HG02885 (cell line): Measurements from ENCODE around the gene RIOK3.
"Not testable (repeated sequence)": the region's sequence is repeated elsewhere in the genome, so short reads cannot be mapped to it uniquely, and the experiment has no call there.

ENCODE experiments used
- ATAC-seq: cut with Tn5 transposase; IDR thresholded peaks from one replicate; pipeline ENCODE4 v1.9.1; 2021; ENCODE audit warnings: mild to moderate bottlenecking; ENCODE audit not compliant: unreplicated experiment, poor library complexity

The RIOK3 gene

GRCh38 chr18:23493654-23494053, 40.6 kb downstream of the RIOK3 start:
- no peak for ATAC-seq

GRCh38 chr18:23494992-23495391, 41.9 kb downstream of the RIOK3 start:
- no peak for ATAC-seq

GRCh38 chr18:23495723-23496440, 42.8 kb downstream of the RIOK3 start:
- no peak for ATAC-seq

- ATAC-seq: no peak
These were observed 45.0 kb downstream of the RIOK3 start for GRCh38 chr18:23498117-23498516.

- ATAC-seq: peak; percentile 41
These were observed 45.8 kb downstream of the RIOK3 start for GRCh38 chr18:23498877-23499276.

GRCh38 chr18:23499291-23499781, 46.2 kb downstream of the RIOK3 start:
- ATAC-seq: no peak

GRCh38 chr18:23501626-23502025, 48.5 kb downstream of the RIOK3 start:
- no peak for ATAC-seq

- no peak for ATAC-seq
These were observed 49.5 kb downstream of the RIOK3 start for GRCh38 chr18:23502516-23503037.

GRCh38 chr18:23503038-23503962, 50.2 kb downstream of the RIOK3 start, which contains the start of gene RMC1:
TSS of gene RMC1 (plus strand) at chr18:23503511. CDS start at chr18:23503619, 108 bp downstream.
- peak; percentile 85 for ATAC-seq

GRCh38 chr18:23503963-23504344, 50.9 kb downstream of the RIOK3 start:
- ATAC-seq: no peak

GRCh38 chr18:23504720-23505119, 51.6 kb downstream of the RIOK3 start:
- peak; percentile 36 for ATAC-seq

- no peak for ATAC-seq
These were observed 53.3 kb downstream of the RIOK3 start for GRCh38 chr18:23506393-23506792.

GRCh38 chr18:23510923-23511322, 57.8 kb downstream of the RIOK3 start:
- not testable (repeated sequence) for ATAC-seq

GRCh38 chr18:23512216-23512615, 59.1 kb downstream of the RIOK3 start:
- ATAC-seq: not testable (repeated sequence)

GRCh38 chr18:23512641-23513040, 59.6 kb downstream of the RIOK3 start:
- ATAC-seq: no peak

GRCh38 chr18:23515911-23516546, 62.9 kb downstream of the RIOK3 start:
- ATAC-seq: peak; percentile 93

- no peak for ATAC-seq
These were observed 66.6 kb downstream of the RIOK3 start for GRCh38 chr18:23519734-23520133.

GRCh38 chr18:23521271-23521670, 68.2 kb downstream of the RIOK3 start:
- ATAC-seq: no peak

- ATAC-seq: no peak
These were observed 68.8 kb downstream of the RIOK3 start for GRCh38 chr18:23521907-23522306.

GRCh38 chr18:23523429-23524212, 70.5 kb downstream of the RIOK3 start:
- ATAC-seq: no peak
